ENCODE data around the gene NFAM1. TPM values are rescaled to one million over a fixed set of nuclear protein-coding genes. Genes with fewer than 3 reads are reported as not detected.

The NFAM1 gene
- 0.22 TPM for polyA plus RNA-seq (2013, experiment 1 of 4)
- polyA plus RNA-seq (2013, experiment 2 of 4) = 0.09 TPM
- 0.16 TPM for polyA plus RNA-seq (2013, experiment 3 of 4)
- 0.12 TPM for polyA plus RNA-seq (2013, experiment 4 of 4)

- Histone ChIP-seq H3K36me3 (ENCODE audit: control insufficient read depth, insufficient read depth, low read length) (no peaks in the 10 kb centered on the region), H3K27ac (ENCODE audit: insufficient read depth, low read depth, low read length, poor library complexity, severe bottlenecking) (no peak within 1 kb of the TSS), H3K27me3 (ENCODE audit: control insufficient read depth, insufficient read depth, low read length, poor library complexity, severe bottlenecking) (peaks cover 30% of the 10 kb centered on the region), H3K4me1 (ENCODE audit: control insufficient read depth, insufficient read depth, low read length) (peaks cover 35% of the 10 kb centered on the region), H3K4me3 (ENCODE audit: insufficient read depth, low read depth, low read length) (no peak within 1 kb of the TSS), H3K9me3 (ENCODE audit: control insufficient read depth, low read length) (no peaks in the 10 kb centered on the region)
- WGBS, 2 experiments = 23 to 26% methylated on average over 24 of the region's 24 CpGs
Observed at GRCh38 chr22:42432020-42432596, at the start of gene NFAM1. TSS of gene NFAM1 (minus strand) at chr22:42432403. CDS start at chr22:42432357, 46 bp downstream.

GRCh38 chr22:42475122-42475521, 42.9 kb upstream of the NFAM1 start:
- Histone ChIP-seq H3K36me3 (ENCODE audit: control insufficient read depth, insufficient read depth, low read length) (no peaks in the 10 kb centered on the region), H3K27ac (ENCODE audit: insufficient read depth, low read depth, low read length, poor library complexity, severe bottlenecking) (no peak overlapping the region), H3K4me1 (ENCODE audit: control insufficient read depth, insufficient read depth, low read length) (no peaks in the 10 kb centered on the region), H3K4me3 (ENCODE audit: insufficient read depth, low read depth, low read length) (no peak overlapping the region), H3K27me3 (ENCODE audit: control insufficient read depth, insufficient read depth, low read length, poor library complexity, severe bottlenecking) (no peaks in the 10 kb centered on the region), H3K9me3 (ENCODE audit: control insufficient read depth, low read length) (no peaks in the 10 kb centered on the region)
- WGBS, 2 experiments = 93 to 95% methylated on average over 2 of the region's 2 CpGs

GRCh38 chr22:42473484-42474193, 41.4 kb upstream of the NFAM1 start:
- Histone ChIP-seq H3K9me3 (ENCODE audit: control insufficient read depth, low read length) (no peaks in the 10 kb centered on the region), H3K36me3 (ENCODE audit: control insufficient read depth, insufficient read depth, low read length) (no peaks in the 10 kb centered on the region), H3K4me3 (ENCODE audit: insufficient read depth, low read depth, low read length) (no peak overlapping the region), H3K4me1 (ENCODE audit: control insufficient read depth, insufficient read depth, low read length) (no peaks in the 10 kb centered on the region), H3K27ac (ENCODE audit: insufficient read depth, low read depth, low read length, poor library complexity, severe bottlenecking) (no peak overlapping the region), H3K27me3 (ENCODE audit: control insufficient read depth, insufficient read depth, low read length, poor library complexity, severe bottlenecking) (no peaks in the 10 kb centered on the region)
- WGBS, 2 experiments = 76 to 82% methylated on average over 5 of the region's 5 CpGs

GRCh38 chr22:42472671-42473070, 40.5 kb upstream of the NFAM1 start:
- H3K27ac ChIP-seq (ENCODE audit: insufficient read depth, low read depth, low read length, poor library complexity, severe bottlenecking) = no peak overlapping the region
- 94 to 98% methylated on average over 8 of the region's 8 CpGs for WGBS, 2 experiments

GRCh38 chr22:42471441-42471840, 39.2 kb upstream of the NFAM1 start:
- Histone ChIP-seq H3K4me3 (ENCODE audit: insufficient read depth, low read depth, low read length) (no peak overlapping the region), H3K4me1 (ENCODE audit: control insufficient read depth, insufficient read depth, low read length) (no peaks in the 10 kb centered on the region), H3K27me3 (ENCODE audit: control insufficient read depth, insufficient read depth, low read length, poor library complexity, severe bottlenecking) (no peaks in the 10 kb centered on the region), H3K27ac (ENCODE audit: insufficient read depth, low read depth, low read length, poor library complexity, severe bottlenecking) (no peak overlapping the region), H3K9me3 (ENCODE audit: control insufficient read depth, low read length) (no peaks in the 10 kb centered on the region), H3K36me3 (ENCODE audit: control insufficient read depth, insufficient read depth, low read length) (no peaks in the 10 kb centered on the region)
- 85 to 100% methylated on average over 1 of the region's 1 CpG for WGBS, 2 experiments

More at GRCh38 chr22:42472671-42473070, 40.5 kb upstream of the NFAM1 start:
- Histone ChIP-seq H3K4me3 (ENCODE audit: insufficient read depth, low read depth, low read length) (no peak overlapping the region), H3K27me3 (ENCODE audit: control insufficient read depth, insufficient read depth, low read length, poor library complexity, severe bottlenecking) (no peaks in the 10 kb centered on the region), H3K4me1 (ENCODE audit: control insufficient read depth, insufficient read depth, low read length) (no peaks in the 10 kb centered on the region), H3K9me3 (ENCODE audit: control insufficient read depth, low read length) (no peaks in the 10 kb centered on the region), H3K36me3 (ENCODE audit: control insufficient read depth, insufficient read depth, low read length) (no peaks in the 10 kb centered on the region)

- 89 to 90% methylated on average over 4 of the region's 4 CpGs for WGBS, 2 experiments
- Histone ChIP-seq H3K27me3 (ENCODE audit: control insufficient read depth, insufficient read depth, low read length, poor library complexity, severe bottlenecking) (no peaks in the 10 kb centered on the region), H3K9me3 (ENCODE audit: control insufficient read depth, low read length) (no peaks in the 10 kb centered on the region), H3K36me3 (ENCODE audit: control insufficient read depth, insufficient read depth, low read length) (no peaks in the 10 kb centered on the region), H3K4me1 (ENCODE audit: control insufficient read depth, insufficient read depth, low read length) (no peaks in the 10 kb centered on the region), H3K27ac (ENCODE audit: insufficient read depth, low read depth, low read length, poor library complexity, severe bottlenecking) (no peak overlapping the region), H3K4me3 (ENCODE audit: insufficient read depth, low read depth, low read length) (no peak overlapping the region)
Observed at GRCh38 chr22:42470366-42471082, 38.3 kb upstream of the NFAM1 start.

GRCh38 chr22:42468841-42469240, 36.6 kb upstream of the NFAM1 start:
- Histone ChIP-seq H3K4me1 (ENCODE audit: control insufficient read depth, insufficient read depth, low read length) (no peaks in the 10 kb centered on the region), H3K4me3 (ENCODE audit: insufficient read depth, low read depth, low read length) (no peak overlapping the region), H3K9me3 (ENCODE audit: control insufficient read depth, low read length) (no peaks in the 10 kb centered on the region), H3K27ac (ENCODE audit: insufficient read depth, low read depth, low read length, poor library complexity, severe bottlenecking) (no peak overlapping the region), H3K36me3 (ENCODE audit: control insufficient read depth, insufficient read depth, low read length) (no peaks in the 10 kb centered on the region), H3K27me3 (ENCODE audit: control insufficient read depth, insufficient read depth, low read length, poor library complexity, severe bottlenecking) (no peaks in the 10 kb centered on the region)
- 83 to 95% methylated on average over 2 of the region's 2 CpGs for WGBS, 2 experiments

- no peaks in the 10 kb centered on the region for H3K27me3 ChIP-seq (ENCODE audit: control insufficient read depth, insufficient read depth, low read length, poor library complexity, severe bottlenecking)
- 6 to 14% methylated on average over 1 of the region's 1 CpG for WGBS, 2 experiments
- no peaks in the 10 kb centered on the region for H3K9me3 ChIP-seq (ENCODE audit: control insufficient read depth, low read length)
- no peaks in the 10 kb centered on the region for H3K4me1 ChIP-seq (ENCODE audit: control insufficient read depth, insufficient read depth, low read length)
- H3K4me3 ChIP-seq (ENCODE audit: insufficient read depth, low read depth, low read length) = no peak overlapping the region
- no peak overlapping the region for H3K27ac ChIP-seq (ENCODE audit: insufficient read depth, low read depth, low read length, poor library complexity, severe bottlenecking)
- H3K36me3 ChIP-seq (ENCODE audit: control insufficient read depth, insufficient read depth, low read length) = no peaks in the 10 kb centered on the region
Observed at GRCh38 chr22:42462016-42462415, 29.8 kb upstream of the NFAM1 start.

- 23 to 25% methylated on average over 3 of the region's 3 CpGs for WGBS, 2 experiments
- no peaks in the 10 kb centered on the region for H3K36me3 ChIP-seq (ENCODE audit: control insufficient read depth, insufficient read depth, low read length)
Observed at GRCh38 chr22:42461511-42461910, 29.3 kb upstream of the NFAM1 start.

More at GRCh38 chr22:42461511-42461910, 29.3 kb upstream of the NFAM1 start:
- Histone ChIP-seq H3K27ac (ENCODE audit: insufficient read depth, low read depth, low read length, poor library complexity, severe bottlenecking) (no peak overlapping the region), H3K4me3 (ENCODE audit: insufficient read depth, low read depth, low read length) (no peak overlapping the region), H3K4me1 (ENCODE audit: control insufficient read depth, insufficient read depth, low read length) (no peaks in the 10 kb centered on the region), H3K9me3 (ENCODE audit: control insufficient read depth, low read length) (no peaks in the 10 kb centered on the region), H3K27me3 (ENCODE audit: control insufficient read depth, insufficient read depth, low read length, poor library complexity, severe bottlenecking) (no peaks in the 10 kb centered on the region)

All from ectodermal cell (in vitro differentiated cells).